ENCODE measurements around the gene NKX1-2.

Gene NKX1-2

GRCh38 chr10:124450012-124450782, at the start of gene NKX1-2:
Gene NKX1-2 (minus strand): TSS chr10:124450035. CDS start chr10:124449943, 92 bp downstream.
- no peak within 1 kb of the TSS for H3K4me3 ChIP-seq (ENCODE audit: low read depth, low read length)
- no peak for DNase-seq (ENCODE audit: low read depth)

GRCh38 chr10:124498056-124498455, 48.2 kb upstream of the NKX1-2 start:
- TF ChIP-seq POLR2A (IDR thresholded peaks at IDR 0.05; ENCODE audit: extremely low read depth, insufficient read length): no peak
- no peak for TF ChIP-seq MAX (IDR thresholded peaks at IDR 0.05; ENCODE audit: low read depth, low read length)
- TF ChIP-seq CTCF (IDR thresholded peaks at IDR 0.05; ENCODE audit: low read depth, low read length): no peak
- no peak for TF ChIP-seq MYC (IDR thresholded peaks at IDR 0.05; ENCODE audit: low read depth, low read length)
- no peak for DNase-seq (ENCODE audit: low read depth)
- H3K4me3 ChIP-seq (ENCODE audit: low read depth, low read length): no peak overlapping the region

More at GRCh38 chr10:124450012-124450782, at the start of gene NKX1-2:
- TF ChIP-seq MAX (IDR thresholded peaks at IDR 0.05; ENCODE audit: low read depth, low read length) (no peak), CTCF (IDR thresholded peaks at IDR 0.05; ENCODE audit: low read depth, low read length) (no peak), POLR2A (IDR thresholded peaks at IDR 0.05; ENCODE audit: extremely low read depth, insufficient read length) (no peak), MYC (IDR thresholded peaks at IDR 0.05; ENCODE audit: low read depth, low read length) (no peak)

- DNase-seq (ENCODE audit: low read depth): no peak
- no peak for TF ChIP-seq CTCF (IDR thresholded peaks at IDR 0.05; ENCODE audit: low read depth, low read length)
- no peak for TF ChIP-seq MAX (IDR thresholded peaks at IDR 0.05; ENCODE audit: low read depth, low read length)
- no peak for TF ChIP-seq MYC (IDR thresholded peaks at IDR 0.05; ENCODE audit: low read depth, low read length)
- TF ChIP-seq POLR2A (IDR thresholded peaks at IDR 0.05; ENCODE audit: extremely low read depth, insufficient read length): no peak
- no peak overlapping the region for H3K4me3 ChIP-seq (ENCODE audit: low read depth, low read length)
Measured at GRCh38 chr10:124497196-124497881, 47.5 kb upstream of the NKX1-2 start.

GRCh38 chr10:124496620-124497019, 46.8 kb upstream of the NKX1-2 start:
- no peak overlapping the region for H3K4me3 ChIP-seq (ENCODE audit: low read depth, low read length)
- no peak for TF ChIP-seq CTCF (IDR thresholded peaks at IDR 0.05; ENCODE audit: low read depth, low read length)
- no peak for TF ChIP-seq MYC (IDR thresholded peaks at IDR 0.05; ENCODE audit: low read depth, low read length)
- no peak for TF ChIP-seq POLR2A (IDR thresholded peaks at IDR 0.05; ENCODE audit: extremely low read depth, insufficient read length)
- no peak for TF ChIP-seq MAX (IDR thresholded peaks at IDR 0.05; ENCODE audit: low read depth, low read length)

GRCh38 chr10:124496150-124496549, 46.3 kb upstream of the NKX1-2 start:
- no peak for DNase-seq (ENCODE audit: low read depth)
- no peak overlapping the region for H3K4me3 ChIP-seq (ENCODE audit: low read depth, low read length)
- TF ChIP-seq MAX (IDR thresholded peaks at IDR 0.05; ENCODE audit: low read depth, low read length) (no peak), MYC (IDR thresholded peaks at IDR 0.05; ENCODE audit: low read depth, low read length) (no peak), POLR2A (IDR thresholded peaks at IDR 0.05; ENCODE audit: extremely low read depth, insufficient read length) (no peak), CTCF (IDR thresholded peaks at IDR 0.05; ENCODE audit: low read depth, low read length) (no peak)

More at GRCh38 chr10:124496620-124497019, 46.8 kb upstream of the NKX1-2 start:
- DNase-seq (ENCODE audit: low read depth): no peak
